Stimulated activated CD4-positive, alpha-beta T cell treated with anti-CD3 and anti-CD28 coated beads, Interleukin-12 subunit alpha, Interleukin-12 subunit beta, amount 100 ng/mL, for 4 hours (primary cell): ENCODE measurements around the gene GFI1B.
"Not testable (repeated sequence)": the region's sequence is repeated elsewhere in the genome, so short reads cannot be mapped to it uniquely, and the experiment has no call there.

Experiments used
- DNase-seq: peaks from one replicate; pipeline ENCODE4 v3.0.0-alpha.2; 2020

Gene GFI1B

GRCh38 chr9:132991351-132992300 lies 13.1 kb downstream of the GFI1B start:
- no peak for DNase-seq

- DNase-seq, result no peak
Observed at GRCh38 chr9:132993511-132993939, 15.0 kb downstream of the GFI1B start.

GRCh38 chr9:132994410-132995120 lies 16.1 kb downstream of the GFI1B start:
- no peak for DNase-seq

- DNase-seq, result no peak
Observed at GRCh38 chr9:132995121-132995420, 16.6 kb downstream of the GFI1B start.

- DNase-seq, result no peak
Observed at GRCh38 chr9:132995879-132996278, 17.4 kb downstream of the GFI1B start.

- no peak for DNase-seq
Observed at GRCh38 chr9:132996526-132996925, 18.0 kb downstream of the GFI1B start.

- no peak for DNase-seq
Observed at GRCh38 chr9:132997591-132997990, 19.1 kb downstream of the GFI1B start.

DNA sequence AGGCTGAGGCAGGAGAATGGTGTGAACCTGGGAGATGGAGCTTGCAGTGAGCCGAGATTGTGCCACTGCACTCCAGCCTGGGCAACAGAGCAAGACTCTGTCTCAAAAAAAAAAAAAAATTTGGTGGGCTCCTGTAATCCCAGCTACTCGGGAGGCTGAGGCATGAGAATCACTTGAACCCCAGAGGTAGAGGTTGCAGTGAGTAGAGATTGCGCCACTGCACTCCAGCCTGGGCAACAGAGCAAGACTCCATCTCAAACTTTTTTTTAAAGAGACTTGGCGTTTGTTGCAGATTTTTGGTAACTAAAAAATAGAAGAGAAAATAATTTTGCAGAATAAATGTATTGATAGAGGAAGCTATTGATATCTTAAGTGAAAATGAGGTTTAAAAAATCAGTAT lies 19.7 kb downstream of the GFI1B start:
- DNase-seq, result not testable (repeated sequence)

DNA sequence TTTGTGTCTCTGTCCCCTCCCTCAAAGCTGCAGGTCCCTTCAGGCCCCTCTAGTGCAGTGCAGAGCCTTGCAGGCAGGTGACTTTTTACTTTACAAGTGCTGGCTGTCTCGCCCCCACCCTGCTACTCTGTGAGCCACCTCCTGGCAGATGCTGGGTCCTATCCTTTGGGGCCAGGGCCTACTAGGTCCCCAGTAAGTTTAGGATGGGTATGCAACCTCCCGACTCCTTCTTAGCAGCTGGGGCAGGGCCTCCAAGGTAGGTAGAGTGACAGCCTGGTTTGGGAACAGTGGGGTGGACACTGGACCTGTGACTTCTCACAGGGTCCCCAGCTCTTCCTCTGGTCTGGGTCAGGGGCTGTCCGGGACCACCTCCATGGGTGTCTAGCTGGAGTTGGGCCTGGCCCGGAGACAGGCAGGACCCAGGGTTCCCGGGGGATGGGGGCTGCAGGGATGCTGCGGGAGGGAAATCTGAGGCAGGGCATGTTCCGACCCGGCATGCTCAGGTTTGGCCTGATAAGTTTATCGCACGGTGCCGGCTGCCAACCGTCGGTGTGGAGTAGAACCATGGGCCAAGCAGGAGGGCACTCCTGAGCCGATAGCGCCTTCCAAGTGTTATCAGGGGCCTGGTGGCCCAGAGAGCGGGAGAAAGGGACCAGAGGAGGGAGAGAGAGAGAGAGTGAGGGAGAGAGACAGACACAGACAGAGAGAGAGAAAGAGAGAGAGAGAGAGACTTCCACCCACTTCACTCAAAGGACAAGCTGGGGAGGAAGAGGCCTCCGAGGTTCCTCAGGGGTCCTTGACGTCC lies 20.5 kb downstream of the GFI1B start:
- no peak for DNase-seq

DNA sequence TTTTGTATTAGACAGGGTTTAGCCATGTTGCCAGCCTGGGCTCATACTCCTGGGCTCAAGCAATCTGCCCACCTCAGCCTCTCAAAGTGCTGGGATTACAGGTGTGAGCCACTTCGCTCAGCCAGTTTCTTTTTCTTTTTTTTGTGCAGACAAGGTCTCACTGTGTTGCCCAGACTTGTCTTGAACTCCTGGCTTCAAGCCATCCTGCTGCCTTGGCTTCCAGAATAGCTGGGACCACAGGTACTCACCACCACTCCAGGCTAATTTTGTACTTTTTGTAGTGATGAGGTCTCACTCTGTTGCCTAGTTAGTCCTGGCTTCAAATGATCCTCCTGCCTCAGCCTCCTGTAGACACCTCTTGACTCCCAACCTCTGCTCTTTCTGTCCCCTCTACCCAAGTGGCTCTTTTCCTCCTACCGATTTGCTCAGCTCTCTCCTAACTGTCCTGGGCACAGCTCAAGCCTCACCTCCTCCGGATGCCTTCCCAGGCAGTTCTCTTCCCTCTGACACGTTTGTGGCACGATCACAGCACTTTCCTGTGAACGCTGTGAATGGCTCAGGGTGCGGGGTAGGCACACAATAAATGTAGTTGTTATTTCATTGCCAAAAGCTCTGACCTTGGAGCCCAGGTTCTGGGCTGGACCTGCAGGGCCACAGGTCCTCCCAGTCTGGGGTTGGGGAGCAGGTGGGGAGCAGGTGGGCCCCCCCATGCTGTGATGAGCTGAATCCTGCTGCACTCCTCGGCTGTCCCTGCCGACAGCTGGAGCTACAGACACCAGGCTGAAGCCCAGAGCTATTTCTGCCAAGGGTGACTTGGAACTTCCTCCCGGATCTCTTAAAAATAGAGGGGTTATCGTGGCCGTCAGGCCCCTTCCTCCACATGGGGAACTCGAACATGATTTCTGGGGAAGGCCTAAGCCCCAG lies 23.9 kb downstream of the GFI1B start:
- no peak for DNase-seq

- no peak for DNase-seq
Observed at GRCh38 chr9:133003071-133003461, 24.6 kb downstream of the GFI1B start.

DNA sequence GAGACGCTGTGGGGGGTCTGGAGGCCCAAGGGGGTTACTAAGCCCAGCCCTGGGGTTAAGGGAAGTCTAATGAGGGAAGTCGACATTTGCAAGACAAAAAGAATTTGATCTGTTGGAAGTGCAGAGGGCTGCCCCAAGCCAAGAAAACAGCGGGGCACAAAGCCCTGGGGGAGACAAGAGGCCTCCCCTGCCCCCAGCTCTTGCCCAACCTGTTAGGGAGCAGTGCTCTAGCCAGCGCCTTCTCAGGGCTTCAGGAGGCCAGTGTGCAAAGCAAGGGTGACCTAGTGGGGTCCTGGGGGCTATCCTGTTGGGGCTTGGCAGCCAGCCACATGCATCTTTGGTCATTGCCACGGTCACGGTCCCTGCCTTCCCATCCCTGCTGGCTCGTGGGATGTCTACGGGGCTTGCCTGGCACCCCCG lies 25.2 kb downstream of the GFI1B start:
- no peak for DNase-seq

- no peak for DNase-seq
Observed at GRCh38 chr9:133004091-133004998, 25.9 kb downstream of the GFI1B start.

DNA sequence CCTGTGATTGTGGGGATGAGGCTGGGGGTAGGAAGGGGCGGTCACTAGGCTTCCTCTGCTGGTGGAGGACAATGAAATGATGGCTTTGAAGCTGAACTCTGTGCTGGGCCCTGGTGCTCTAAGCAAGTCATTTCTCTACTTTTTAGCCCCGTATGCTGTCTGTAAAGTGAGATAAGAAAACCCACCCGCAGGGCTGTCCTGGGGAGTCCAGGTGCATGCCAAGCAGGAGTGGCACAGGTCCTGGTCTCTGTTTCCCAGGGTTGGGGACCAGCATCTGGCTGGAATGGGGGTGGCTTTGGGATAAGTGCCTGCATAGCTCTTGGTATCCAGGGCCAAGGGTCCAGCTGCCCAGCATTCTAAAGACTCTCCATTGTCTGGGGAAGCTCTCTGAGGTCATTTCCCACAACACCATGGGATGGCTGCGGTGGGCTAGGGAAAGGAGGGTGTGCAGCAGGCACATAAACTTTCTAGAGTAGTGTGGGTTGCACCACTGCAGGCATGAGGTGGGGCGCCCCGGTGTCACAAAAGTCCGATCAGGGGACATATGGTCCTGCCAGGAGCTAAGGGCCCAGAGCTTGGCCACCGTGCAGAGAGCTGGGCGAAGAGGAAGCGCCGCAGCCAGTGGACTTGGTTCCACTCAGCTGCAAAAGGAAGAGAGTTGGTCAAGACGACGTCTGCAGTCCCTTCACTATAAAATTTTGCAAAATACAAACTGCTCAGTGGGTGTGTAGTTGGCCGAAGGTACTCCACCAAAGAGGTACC lies 26.7 kb downstream of the GFI1B start:
- DNase-seq, result no peak

DNA sequence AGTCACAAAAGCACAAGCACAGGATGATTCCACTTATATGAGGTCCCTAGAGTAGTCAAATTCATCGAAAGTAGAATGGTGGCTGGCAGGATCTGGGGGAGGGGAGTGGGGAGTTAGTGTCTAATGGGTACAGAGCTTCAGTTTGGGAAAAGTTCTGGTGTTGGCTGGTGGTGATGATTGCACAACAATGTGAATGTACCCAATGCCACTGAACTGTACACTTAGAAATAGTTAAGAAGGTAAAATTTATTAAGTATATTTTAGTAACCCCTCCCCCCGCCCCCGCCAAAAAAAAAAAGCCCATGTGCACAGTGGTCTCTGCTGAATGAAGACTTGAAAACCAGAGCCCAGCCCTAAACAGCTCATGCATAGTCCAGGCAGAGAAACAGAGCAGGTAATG lies 27.5 kb downstream of the GFI1B start:
- DNase-seq, result no peak

- DNase-seq, result no peak
Observed at GRCh38 chr9:133006731-133007352, 28.3 kb downstream of the GFI1B start.

DNA sequence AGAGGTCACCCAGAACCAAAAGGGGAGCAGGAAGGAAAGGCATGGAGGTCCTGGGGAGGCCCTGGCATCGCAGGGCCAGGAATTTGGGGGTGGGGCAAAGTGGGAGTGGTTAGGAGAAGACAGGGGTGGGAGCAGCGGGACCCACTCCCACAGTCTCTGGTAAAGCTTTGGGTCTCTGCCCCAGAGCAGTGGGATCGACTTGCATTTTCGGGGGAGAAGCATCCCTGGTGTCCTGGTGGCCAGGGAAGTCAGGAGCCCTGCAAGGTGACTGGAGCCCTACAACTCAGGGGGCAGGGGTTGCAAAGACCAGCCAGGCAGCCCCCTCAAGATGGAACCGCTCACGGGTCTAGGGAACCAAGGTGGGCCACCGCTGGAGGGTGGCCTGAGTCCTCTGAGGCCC lies 29.9 kb downstream of the GFI1B start:
- DNase-seq, result no peak

GRCh38 chr9:133008824-133009223 lies 30.3 kb downstream of the GFI1B start:
- DNase-seq, result no peak

DNA sequence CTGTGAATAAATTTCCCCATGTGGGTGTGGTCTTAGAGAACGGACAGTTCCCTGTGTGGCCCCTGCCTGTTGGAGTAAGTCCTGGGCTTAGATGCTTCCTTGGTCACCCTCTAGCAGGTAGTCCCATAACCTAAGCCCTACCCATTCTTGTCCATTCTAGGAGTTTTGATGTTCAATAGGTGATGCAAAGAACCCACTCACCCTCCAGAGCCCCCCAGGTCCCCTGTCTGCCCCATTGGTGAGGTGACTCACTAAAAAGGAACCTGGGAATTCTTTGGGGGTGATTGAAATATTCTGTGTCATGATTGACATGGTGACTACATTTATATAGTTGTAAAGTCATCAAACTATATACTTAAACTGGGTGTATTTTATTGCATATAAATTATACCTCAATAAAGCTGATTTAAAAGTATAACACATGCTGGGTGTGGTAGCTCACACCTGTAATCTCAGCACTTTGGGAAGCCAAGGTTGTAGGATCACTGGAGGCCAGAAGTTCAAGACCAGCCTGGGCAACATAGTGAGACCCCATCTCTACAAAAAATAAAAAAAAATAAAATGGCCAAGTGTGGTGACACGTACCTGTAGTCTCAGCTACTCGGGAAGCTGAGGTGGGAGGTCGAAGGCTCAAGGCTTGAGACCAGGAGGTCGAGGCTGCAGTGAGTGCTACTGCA lies 31.6 kb downstream of the GFI1B start:
- no peak for DNase-seq
